Measurements from ENCODE around the gene CXorf38.

The CXorf38 gene

GRCh38 chrX:40683245-40683644, 35.9 kb upstream of the CXorf38 start:
- no peak overlapping the region for H3K4me3 ChIP-seq (ENCODE audit: low read depth, low read length)
- no peak for DNase-seq (ENCODE audit: low read depth)
- no peak for TF ChIP-seq CTCF (IDR thresholded peaks at IDR 0.05; ENCODE audit: control insufficient read depth, extremely low read depth, insufficient read depth)

- DNase-seq (ENCODE audit: low read depth), result no peak
- TF ChIP-seq CTCF (IDR thresholded peaks at IDR 0.05; ENCODE audit: control insufficient read depth, extremely low read depth, insufficient read depth), result no peak
- no peak overlapping the region for H3K4me3 ChIP-seq (ENCODE audit: low read depth, low read length)
Observed at GRCh38 chrX:40671126-40671525, 23.8 kb upstream of the CXorf38 start.

- no peak for DNase-seq (ENCODE audit: low read depth)
- TF ChIP-seq CTCF (IDR thresholded peaks at IDR 0.05; ENCODE audit: control insufficient read depth, extremely low read depth, insufficient read depth), result peak; percentile 40
- no peak overlapping the region for H3K4me3 ChIP-seq (ENCODE audit: low read depth, low read length)
Observed at GRCh38 chrX:40663880-40664630, 16.7 kb upstream of the CXorf38 start.

- peak; percentile 85 for DNase-seq (ENCODE audit: low read depth)
Observed at GRCh38 chrX:40663078-40663740, 15.8 kb upstream of the CXorf38 start.

GRCh38 chrX:40661489-40661888, 14.1 kb upstream of the CXorf38 start:
- DNase-seq (ENCODE audit: low read depth), result no peak
- TF ChIP-seq CTCF (IDR thresholded peaks at IDR 0.05; ENCODE audit: control insufficient read depth, extremely low read depth, insufficient read depth), result no peak
- H3K4me3 ChIP-seq (ENCODE audit: low read depth, low read length), result no peak overlapping the region

More at GRCh38 chrX:40663078-40663740, 15.8 kb upstream of the CXorf38 start:
- H3K4me3 ChIP-seq (ENCODE audit: low read depth, low read length), result no peak overlapping the region
- no peak for TF ChIP-seq CTCF (IDR thresholded peaks at IDR 0.05; ENCODE audit: control insufficient read depth, extremely low read depth, insufficient read depth)

GRCh38 chrX:40660381-40660780, 13.0 kb upstream of the CXorf38 start:
- no peak overlapping the region for H3K4me3 ChIP-seq (ENCODE audit: low read depth, low read length)
- no peak for DNase-seq (ENCODE audit: low read depth)
- TF ChIP-seq CTCF (IDR thresholded peaks at IDR 0.05; ENCODE audit: control insufficient read depth, extremely low read depth, insufficient read depth), result no peak

Measured in LNCaP clone FGC (cell line).